Vagina (tissue), 2 donors: ENCODE measurements around the gene C12orf43. TPM values are rescaled to one million over a fixed set of nuclear protein-coding genes. Genes with fewer than 3 reads are reported as not detected.

ENCODE experiments used
- DNase-seq, 2 donors: peaks; one replicate each; pipeline ENCODE4 v3.0.0-alpha.2; 2017; ENCODE audit errors: extremely low spot score in 2 of 2
- H3K27ac ChIP-seq: fragments of 200-600 bp; sonication (generic); one replicate; pipeline ENCODE4 v1.5.1; 2019
- H3K27me3 ChIP-seq: fragments of 200-600 bp; sonication (generic); one replicate; pipeline ENCODE4 v1.5.1; 2019
- H3K36me3 ChIP-seq, 2 donors: fragments of 200-600 bp; sonication (generic); one replicate each; pipeline ENCODE4 v1.5.1; 2017 to 2019
- H3K4me1 ChIP-seq: fragments of 200-600 bp; sonication (generic); one replicate; pipeline ENCODE4 v1.5.1; 2019
- H3K4me3 ChIP-seq, 2 donors: fragments of 200-600 bp; sonication (generic); 1 replicate in 1 of 2; 2 replicates in 1 of 2; pipeline ENCODE4 v1.5.1; 2016 to 2019
- H3K9me3 ChIP-seq: fragments of 200-600 bp; sonication (generic); one replicate; pipeline ENCODE4 v1.5.1; 2019
- CTCF ChIP-seq, 3 experiments: fragments of 450-650 bp in 2 of 3; fragments of 200-600 bp in 1 of 3; sonication (generic) in 1 of 3; IDR thresholded peaks; one replicate each; pipeline ENCODE4 v1.5.1; 2017 to 2019; ENCODE audit warnings: antibody characterized with exemption in 3 of 3, mild to moderate bottlenecking in 2 of 3, moderate library complexity in 2 of 3
- POLR2A ChIP-seq, 2 donors: fragments of 450-650 bp; IDR thresholded peaks; one replicate each; pipeline ENCODE4 v1.6.1; 2017; ENCODE audit warnings: antibody characterized with exemption in 2 of 2, mild to moderate bottlenecking in 2 of 2, moderate library complexity in 2 of 2
- POLR2AphosphoS5 ChIP-seq, 2 donors: sonication (generic); formaldehyde crosslinking; IDR thresholded peaks; one replicate each; pipeline ENCODE4 v1.9.0; 2017; ENCODE audit warnings: antibody characterized with exemption in 2 of 2, mild to moderate bottlenecking in 2 of 2, low read depth in 1 of 2; ENCODE audit not compliant: insufficient read depth in 1 of 2
- intact Hi-C: fragments of 100-400 bp; cut with DNase I; formaldehyde crosslinking; loops from one replicate; pipeline ENCODE4 v1.15.1; 2023
- total RNA-seq: library from RNA; depleted of rRNA; stranded (reverse); fragments of >200 nt; gene quantifications from one replicate; pipeline ENCODE4 v1.2.3, GENCODE V29; 2016

The C12orf43 gene
- total RNA-seq, 1 donor from 2014 or later, result 7.4 TPM

- DNase-seq, result no peak
- Histone ChIP-seq H3K27ac (no peak overlapping the region), H3K9me3 (no peaks in the 10 kb centered on the region), H3K36me3 (no peaks in the 10 kb centered on the region), H3K27me3 (no peaks in the 10 kb centered on the region), H3K4me1 (peaks cover 12% of the 10 kb centered on the region), H3K4me3 (no peak overlapping the region)
- TF ChIP-seq CTCF (IDR thresholded peaks at IDR 0.05) (no peak), POLR2A (IDR thresholded peaks at IDR 0.05) (no peak), POLR2AphosphoS5 (IDR thresholded peaks at IDR 0.05; ENCODE audit: insufficient read depth in 1 of 2, low read depth in 1 of 2) (no peak)
- intact Hi-C loops, result no loop called here
Measured at GRCh38 chr12:120964298-120964697, 52.0 kb downstream of the C12orf43 start.

GRCh38 chr12:120962532-120963020, 53.7 kb downstream of the C12orf43 start:
- H3K27me3 ChIP-seq, result no peaks in the 10 kb centered on the region
- no peaks in the 10 kb centered on the region for H3K9me3 ChIP-seq
- TF ChIP-seq POLR2AphosphoS5 (IDR thresholded peaks at IDR 0.05; ENCODE audit: insufficient read depth in 1 of 2, low read depth in 1 of 2), result peak in 1 of 2 donors; percentile 77
- no peak for TF ChIP-seq CTCF (IDR thresholded peaks at IDR 0.05)
- H3K4me1 ChIP-seq, result peaks cover 12% of the 10 kb centered on the region
- no peaks in the 10 kb centered on the region for H3K36me3 ChIP-seq
- intact Hi-C loops, result no loop called here
- no peak for DNase-seq
- H3K27ac ChIP-seq, result peak overlapping the region; percentile 31
- no peak overlapping the region for H3K4me3 ChIP-seq

- DNase-seq, result no peak
- no peak for TF ChIP-seq CTCF (IDR thresholded peaks at IDR 0.05)
- TF ChIP-seq POLR2AphosphoS5 (IDR thresholded peaks at IDR 0.05; ENCODE audit: insufficient read depth in 1 of 2, low read depth in 1 of 2), result no peak
- no peak for TF ChIP-seq POLR2A (IDR thresholded peaks at IDR 0.05)
- H3K4me1 ChIP-seq, result peaks cover 12% of the 10 kb centered on the region
- no peaks in the 10 kb centered on the region for H3K36me3 ChIP-seq
- H3K9me3 ChIP-seq, result no peaks in the 10 kb centered on the region
- no peak overlapping the region for H3K4me3 ChIP-seq
- intact Hi-C loops, result no loop called here
- peak overlapping the region; percentile 31 for H3K27ac ChIP-seq
- no peaks in the 10 kb centered on the region for H3K27me3 ChIP-seq
Measured at GRCh38 chr12:120961604-120962531, 54.4 kb downstream of the C12orf43 start.

- no peak for DNase-seq
- intact Hi-C loops, result no loop called here
- Histone ChIP-seq H3K4me3 (no peak overlapping the region), H3K27ac (peak overlapping the region; percentile 63), H3K4me1 (peaks cover 12% of the 10 kb centered on the region), H3K9me3 (no peaks in the 10 kb centered on the region), H3K27me3 (no peaks in the 10 kb centered on the region), H3K36me3 (no peaks in the 10 kb centered on the region)
- TF ChIP-seq CTCF (IDR thresholded peaks at IDR 0.05), result no peak
- no peak for TF ChIP-seq POLR2A (IDR thresholded peaks at IDR 0.05)
- TF ChIP-seq POLR2AphosphoS5 (IDR thresholded peaks at IDR 0.05; ENCODE audit: insufficient read depth in 1 of 2, low read depth in 1 of 2), result no peak
Measured at GRCh38 chr12:120960657-120961056, 55.6 kb downstream of the C12orf43 start.
